BJ (cell line): ENCODE measurements around the gene INPP4A. TPM values are rescaled to one million over a fixed set of nuclear protein-coding genes. Genes with fewer than 3 reads are reported as not detected.

Experiments used
- CTCF ChIA-PET: fragments of 350-600 bp; formaldehyde crosslinking; extraction: SDS; loops from one replicate; lab custom pipeline; 2021; ENCODE audit warnings: antibody characterized with exemption, inconsistent platforms; lab: Yijun Ruan, JAX
- POLR2A ChIA-PET: fragments of 300-600 bp; sonication (Branson Sonifier 250); formaldehyde crosslinking; extraction: SDS; loops from one replicate; lab custom pipeline; 2021; ENCODE audit warnings: antibody characterized with exemption; lab: Charles Lee
- DNase-seq: peaks from one replicate; pipeline ENCODE4 v3.0.0-alpha.2; 2011; ENCODE audit warnings: low read depth
- H3K27me3 ChIP-seq: 2 replicates; pipeline ENCODE4 v1.6.0; 2011; ENCODE audit warnings: low read length; ENCODE audit not compliant: control insufficient read depth, insufficient read depth
- H3K36me3 ChIP-seq: 2 replicates; pipeline ENCODE4 v1.5.1; 2011; ENCODE audit warnings: low read length; ENCODE audit not compliant: control insufficient read depth, insufficient read depth
- H3K4me3 ChIP-seq: 2 replicates; pipeline ENCODE4 v1.5.1; 2011; ENCODE audit warnings: low read depth, mild to moderate bottlenecking, control low read depth, low read length
- CTCF ChIP-seq: IDR thresholded peaks from 2 replicates; pipeline ENCODE4 v1.5.1; 2011; ENCODE audit warnings: low read depth, mild to moderate bottlenecking, control low read depth, inconsistent platforms, low read length, moderate library complexity; ENCODE audit not compliant: insufficient read depth
- polyA plus RNA-seq: library from polyadenylated mRNA; depleted of rRNA; stranded (reverse); fragments of >200 nt; gene quantifications from 2 replicates; pipeline ENCODE4 v1.2.3, GENCODE V29; 2011

INPP4A gene
- polyA plus RNA-seq, 1 experiment: 21.0 TPM

GRCh38 chr2:98453083-98453482 lies 8.4 kb downstream of the INPP4A start:
- ChIA-PET POLR2A (no interaction called here), CTCF (no interaction called here)
- no peak for DNase-seq
- no peaks in the 10 kb centered on the region for H3K36me3 ChIP-seq
- H3K4me3 ChIP-seq: no peak overlapping the region
- no peak for TF ChIP-seq CTCF
- H3K27me3 ChIP-seq: no peaks in the 10 kb centered on the region

DNA sequence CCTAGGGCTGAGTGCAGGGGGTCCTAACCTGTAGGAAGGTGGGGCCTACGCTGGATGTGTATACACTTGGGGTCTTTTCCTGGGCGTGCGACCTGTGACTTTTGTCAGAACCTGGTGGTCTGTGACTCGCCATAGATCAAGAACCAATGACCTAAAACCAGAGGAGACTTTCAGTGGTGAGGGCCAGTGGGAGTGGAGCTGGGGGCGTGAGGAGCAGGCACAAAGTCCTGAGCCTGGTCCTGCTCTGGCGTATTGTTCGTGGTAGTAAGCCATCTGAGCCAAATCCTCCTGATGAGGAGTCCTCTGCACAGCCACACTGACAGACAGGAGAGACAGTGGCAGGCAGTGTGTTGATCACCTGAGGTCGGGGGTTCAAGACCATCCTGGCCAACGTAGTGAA lies 8.9 kb downstream of the INPP4A start:
- POLR2A ChIA-PET: no interaction called here

DNA sequence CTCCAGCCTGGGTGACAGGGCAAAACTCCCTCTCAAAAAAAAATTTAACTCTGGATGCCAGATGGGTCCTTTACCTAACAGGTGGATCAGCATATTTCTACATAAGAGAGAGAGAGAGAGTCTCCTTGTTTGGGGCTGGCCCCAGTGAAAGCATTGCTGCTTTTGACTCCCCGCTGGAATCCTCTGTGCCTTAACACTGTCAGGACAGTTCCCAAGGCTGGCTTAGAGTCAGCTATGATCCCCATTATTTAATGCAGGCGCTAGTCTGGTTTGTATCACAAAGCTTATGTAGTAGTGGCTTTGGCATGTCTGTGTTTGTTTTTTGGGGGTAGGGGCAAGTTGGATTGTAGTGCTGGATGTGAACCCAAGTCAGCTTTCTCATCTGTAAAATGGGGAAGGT lies 9.4 kb downstream of the INPP4A start:
- no peak for DNase-seq
- ChIA-PET POLR2A (no interaction called here), CTCF (interaction anchor here (1.6 kb wide), 1 partner anchor 15 kb away, joined by 5 read pairs; no protein-coding TSS in a partner anchor)
- TF ChIP-seq CTCF: no peak
- Histone ChIP-seq H3K4me3 (no peak overlapping the region), H3K36me3 (no peaks in the 10 kb centered on the region), H3K27me3 (no peaks in the 10 kb centered on the region)

More for the DNA sequence above, 8.9 kb downstream of the INPP4A start:
- Histone ChIP-seq H3K27me3 (no peaks in the 10 kb centered on the region), H3K36me3 (no peaks in the 10 kb centered on the region), H3K4me3 (no peak overlapping the region)
- TF ChIP-seq CTCF: no peak
- CTCF ChIA-PET: no interaction called here
- DNase-seq: no peak

- DNase-seq: no peak
- TF ChIP-seq CTCF: no peak
- POLR2A ChIA-PET: no interaction called here
These were observed 10.0 kb downstream of the INPP4A start for GRCh38 chr2:98454500-98455235.

DNA sequence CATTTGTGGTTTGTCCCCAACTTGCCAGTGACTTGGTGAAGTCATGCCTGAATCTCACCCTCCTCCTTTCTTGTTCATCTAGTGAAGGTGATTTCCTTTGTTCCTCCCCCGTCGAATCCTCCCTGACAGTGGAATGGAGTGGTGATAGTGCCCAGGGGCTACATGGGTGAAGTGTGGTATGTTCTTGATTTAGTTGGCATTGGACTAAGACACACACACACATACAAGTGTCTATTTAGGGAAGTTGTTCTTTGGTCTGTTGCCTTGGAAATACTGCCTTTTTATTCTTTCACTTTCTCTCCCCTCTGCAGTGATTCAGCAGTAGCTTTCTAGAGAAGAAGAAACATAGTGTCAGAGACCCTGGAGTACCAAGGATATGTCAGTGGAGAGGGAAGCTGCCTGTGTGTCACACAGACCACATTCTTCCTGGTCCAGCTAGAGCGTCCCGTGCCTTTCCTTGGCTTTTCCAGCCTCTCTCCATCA lies 10.9 kb downstream of the INPP4A start:
- Histone ChIP-seq H3K27me3 (no peaks in the 10 kb centered on the region), H3K36me3 (no peaks in the 10 kb centered on the region), H3K4me3 (no peak overlapping the region)
- TF ChIP-seq CTCF: no peak
- ChIA-PET CTCF (interaction anchor here (1.6 to 2.3 kb wide), 2 partner anchors 9 to 14 kb away, joined by 5 to 9 read pairs; no protein-coding TSS in a partner anchor), POLR2A (no interaction called here)
- DNase-seq: no peak

More at GRCh38 chr2:98454500-98455235, 10.0 kb downstream of the INPP4A start:
- Histone ChIP-seq H3K27me3 (no peaks in the 10 kb centered on the region), H3K36me3 (no peaks in the 10 kb centered on the region), H3K4me3 (no peak overlapping the region)
- CTCF ChIA-PET: interaction anchor here (1.6 kb wide), 1 partner anchor 15 kb away, joined by 5 read pairs; no protein-coding TSS in a partner anchor
